Common myeloid progenitor, CD34-positive (primary cell): Measurements from ENCODE around the gene EGLN1.
A peak's percentile ranks its signal among the peaks of the same experiment; 100 is the strongest.

Experiments
- CTCF ChIA-PET: fragments of 350-600 bp; sonication (Branson Sonifier 250); formaldehyde crosslinking; loops from one replicate; lab custom pipeline; 2021; ENCODE audit warnings: antibody characterized with exemption; lab: Charles Lee
- POLR2A ChIA-PET: fragments of 350-600 bp; sonication (Branson Sonifier 250); formaldehyde crosslinking; loops from one replicate; lab custom pipeline; 2021; ENCODE audit warnings: antibody characterized with exemption; lab: Charles Lee
- DNase-seq, 3 donors: peaks; one replicate each; pipeline versions ENCODE4 v3.0.0 to v3.0.0-alpha.2; 2013
- H3K27ac ChIP-seq, 2 experiments: 1 replicate in 1 of 2; 2 replicates in 1 of 2; pipeline ENCODE4 v1.7.0; 2013; ENCODE audit warnings: inconsistent platforms in 2 of 2, low read length in 2 of 2, mild to moderate bottlenecking in 2 of 2, low read depth in 1 of 2, moderate library complexity in 1 of 2; ENCODE audit not compliant: severe bottlenecking in 2 of 2, insufficient read depth in 1 of 2, poor library complexity in 1 of 2
- H3K27me3 ChIP-seq, 5 experiments: replicated peaks in 2 of 5; 1 replicate in 3 of 5; 2 replicates in 2 of 5; pipeline versions ENCODE4 v1.6.1 to v1.7.0; 2013; ENCODE audit warnings: low read length in 4 of 5, mild to moderate bottlenecking in 2 of 5, moderate library complexity in 2 of 5, inconsistent platforms in 1 of 5; ENCODE audit not compliant: insufficient read depth in 5 of 5, control insufficient read depth in 4 of 5
- H3K36me3 ChIP-seq, 4 experiments: 1 replicate in 2 of 4; 2 replicates in 2 of 4; pipeline versions ENCODE4 v1.6.1 to v1.7.0; 2013; ENCODE audit warnings: low read length in 3 of 4, control low read depth in 1 of 4, mild to moderate bottlenecking in 1 of 4; ENCODE audit not compliant: control insufficient read depth in 4 of 4, insufficient read depth in 4 of 4
- H3K4me1 ChIP-seq, 4 experiments: 1 replicate in 3 of 4; 2 replicates in 1 of 4; pipeline versions ENCODE4 v1.6.1 to v1.7.1; 2013; ENCODE audit warnings: low read length in 3 of 4, mild to moderate bottlenecking in 3 of 4, control low read depth in 1 of 4, inconsistent platforms in 1 of 4, moderate library complexity in 1 of 4; ENCODE audit not compliant: control insufficient read depth in 4 of 4, insufficient read depth in 4 of 4; ENCODE audit errors: control extremely low read depth in 1 of 4
- H3K4me3 ChIP-seq, 7 experiments: 1 replicate in 4 of 7; 2 replicates in 3 of 7; pipeline versions ENCODE4 v1.5.1 to v1.7.0; 2013; ENCODE audit warnings: mild to moderate bottlenecking in 7 of 7, low read length in 6 of 7, moderate library complexity in 6 of 7, inconsistent platforms in 2 of 7, low read depth in 2 of 7, control low read depth in 1 of 7; ENCODE audit not compliant: insufficient read depth in 4 of 7, control insufficient read depth in 1 of 7; ENCODE audit errors: extremely low read depth in 1 of 7
- H3K9me3 ChIP-seq, 5 experiments: 1 replicate in 4 of 5; 2 replicates in 1 of 5; pipeline versions ENCODE4 v1.6.1 to v1.7.1; 2013; ENCODE audit warnings: low read length in 4 of 5, mild to moderate bottlenecking in 2 of 5, inconsistent platforms in 1 of 5, low read depth in 1 of 5, moderate library complexity in 1 of 5; ENCODE audit not compliant: control insufficient read depth in 4 of 5, insufficient read depth in 2 of 5; ENCODE audit errors: control extremely low read depth in 1 of 5
- WGBS: methylation state at CpG from one replicate; pipeline ENCODE4 v1.1.5; 2013; ENCODE audit not compliant: insufficient coverage; 5-methylcytosine and 5-hydroxymethylcytosine counted together

Gene EGLN1

GRCh38 chr1:231395076-231395997 lies 26.8 kb downstream of the EGLN1 start:
- ChIA-PET CTCF (interaction anchor here (1.5 kb wide), 2 partner anchors 17 to 38 kb away, joined by 3 to 7 read pairs; no protein-coding TSS in a partner anchor), POLR2A (no interaction called here)
- Histone ChIP-seq H3K36me3 (peaks cover 0 to 3% (median 1%) of the 10 kb centered on the region in 4 experiments), H3K27me3 (no peaks in the 10 kb centered on the region), H3K4me1 (peaks cover 0 to 15% (median 8%) of the 10 kb centered on the region in 4 experiments), H3K4me3 (no peak overlapping the region), H3K27ac (no peak overlapping the region), H3K9me3 (no peaks in the 10 kb centered on the region)
- 67% methylated on average over 8 of the region's 10 CpGs for WGBS
- DNase-seq = peak in 2 of 3 donors; percentile 31 to 50

DNA sequence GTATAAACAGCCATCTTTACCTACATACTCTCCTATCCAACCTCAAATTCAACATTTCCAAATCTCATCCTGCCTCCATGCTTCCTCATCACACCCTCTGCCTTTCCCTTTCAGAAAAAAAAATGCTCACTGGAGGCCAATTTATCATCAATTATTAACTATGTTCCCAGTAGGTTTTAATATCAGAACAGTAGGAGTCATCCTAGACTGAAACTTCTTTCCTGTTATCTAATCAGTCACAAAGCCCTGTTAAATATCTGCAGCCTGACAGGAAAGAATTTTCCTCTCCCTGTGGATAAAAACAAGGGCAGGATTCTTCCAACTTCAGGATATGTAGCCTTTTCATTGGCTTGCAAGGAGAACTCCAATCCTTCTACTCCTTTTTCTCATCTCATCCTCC lies 28.4 kb downstream of the EGLN1 start:
- ChIA-PET POLR2A (no interaction called here), CTCF (interaction anchor here (1.3 to 1.4 kb wide), 2 partner anchors 13 to 158 kb away, joined by 3 to 4 read pairs; no protein-coding TSS in a partner anchor)
- Histone ChIP-seq H3K4me3 (no peak overlapping the region), H3K27me3 (no peaks in the 10 kb centered on the region), H3K9me3 (no peaks in the 10 kb centered on the region), H3K36me3 (peaks cover 0 to 3% (median 1%) of the 10 kb centered on the region in 4 experiments), H3K27ac (no peak overlapping the region), H3K4me1 (peaks cover 0 to 19% (median 10%) of the 10 kb centered on the region in 4 experiments)
- no peak for DNase-seq

GRCh38 chr1:231392389-231393131 lies 29.5 kb downstream of the EGLN1 start:
- Histone ChIP-seq H3K27ac (no peak overlapping the region), H3K27me3 (no peaks in the 10 kb centered on the region), H3K36me3 (peaks cover 0 to 3% (median 1%) of the 10 kb centered on the region in 4 experiments), H3K9me3 (no peaks in the 10 kb centered on the region), H3K4me1 (peaks cover 3 to 23% (median 11%) of the 10 kb centered on the region in 4 experiments), H3K4me3 (no peak overlapping the region)
- ChIA-PET CTCF (interaction anchor here (0.7 to 1.3 kb wide), 4 partner anchors 11 to 143 kb away, joined by 3 to 4 read pairs (median 3); no protein-coding TSS in a partner anchor), POLR2A (no interaction called here)
- WGBS = 92% methylated on average over 1 of the region's 1 CpG
- no peak for DNase-seq

GRCh38 chr1:231390071-231390470 lies 32.0 kb downstream of the EGLN1 start:
- no peak overlapping the region for H3K4me3 ChIP-seq
- peak in 2 of 3 donors; percentile 40 to 47 for DNase-seq
- no peak overlapping the region for H3K27ac ChIP-seq
- no CpG with 5 or more reads among the region's 2 CpGs for WGBS
- CTCF ChIA-PET = interaction anchor here (0.6 kb wide), 1 partner anchor 63 kb away, joined by 3 read pairs; no protein-coding TSS in a partner anchor
- peaks cover 0 to 16% (median 7%) of the 10 kb centered on the region in 4 experiments for H3K4me1 ChIP-seq
- H3K27me3 ChIP-seq = no peaks in the 10 kb centered on the region
- peaks cover 0 to 4% (median 0%) of the 10 kb centered on the region in 4 experiments for H3K36me3 ChIP-seq
- POLR2A ChIA-PET = no interaction called here
- no peaks in the 10 kb centered on the region for H3K9me3 ChIP-seq

- ChIA-PET POLR2A (no interaction called here), CTCF (no interaction called here)
- 96% methylated on average over 3 of the region's 5 CpGs for WGBS
- Histone ChIP-seq H3K27ac (no peak overlapping the region), H3K9me3 (no peaks in the 10 kb centered on the region), H3K4me1 (peaks cover 3 to 13% (median 6%) of the 10 kb centered on the region in 4 experiments), H3K4me3 (no peak overlapping the region), H3K27me3 (no peaks in the 10 kb centered on the region), H3K36me3 (peaks cover 0 to 8% (median 0%) of the 10 kb centered on the region in 4 experiments)
- peak in 2 of 3 donors; percentile 61 to 78 for DNase-seq
These were observed 34.1 kb downstream of the EGLN1 start for GRCh38 chr1:231387770-231388669.

- Histone ChIP-seq H3K4me1 (peaks cover 3 to 13% (median 6%) of the 10 kb centered on the region in 4 experiments), H3K36me3 (peaks cover 0 to 5% (median 0%) of the 10 kb centered on the region in 4 experiments), H3K27ac (no peak overlapping the region), H3K4me3 (no peak overlapping the region), H3K9me3 (no peaks in the 10 kb centered on the region), H3K27me3 (no peaks in the 10 kb centered on the region)
- no peak for DNase-seq
- CTCF ChIA-PET = interaction anchor here (1.1 kb wide), 1 partner anchor 209 kb away, joined by 4 read pairs; no protein-coding TSS in a partner anchor
- POLR2A ChIA-PET = no interaction called here
These were observed 35.6 kb downstream of the EGLN1 start for GRCh38 chr1:231386466-231386865.
